ENCODE results near the gene NPC1.

DNA sequence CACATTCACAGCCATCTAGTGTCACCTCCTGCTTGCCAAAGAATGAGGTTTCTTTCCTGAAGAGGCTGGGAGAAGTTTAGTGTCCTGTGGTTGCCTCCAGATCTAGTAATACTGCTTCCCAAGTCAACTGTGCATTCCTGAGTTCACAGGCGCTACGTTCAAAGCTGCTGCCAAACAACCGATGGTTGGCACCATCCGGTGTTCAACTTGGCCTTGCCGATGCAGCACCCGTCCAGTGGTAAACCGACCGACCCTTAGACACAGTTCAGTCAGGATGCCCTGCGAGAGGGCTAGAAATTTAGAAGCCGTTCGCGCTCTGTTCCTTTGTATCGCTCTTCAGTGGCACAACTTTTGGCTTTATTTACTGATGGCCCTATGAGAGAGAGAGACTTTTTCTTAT is 54.4 kb downstream of the NPC1 start:
- TF ChIP-seq CTCF (IDR thresholded peaks at IDR 0.05) (no peak), POLR2A (IDR thresholded peaks at IDR 0.05) (no peak)
